Measurements from ENCODE around the gene CGNL1.

The CGNL1 gene

GRCh38 chr15:57334257-57334656, 42.0 kb upstream of the CGNL1 start:
- TF ChIP-seq SIN3A (IDR thresholded peaks at IDR 0.05; ENCODE audit: borderline replicate concordance, insufficient read depth, low read length) (no peak), FOXP2 (optimal IDR thresholded peaks at IDR 0.05; ENCODE audit: borderline replicate concordance, extremely low read depth, extremely low read length, insufficient read depth) (no peak), REST (IDR thresholded peaks at IDR 0.05; ENCODE audit: insufficient read depth in 1 of 2, low read depth in 2 of 2, low read length in 2 of 2) (no peak), TAF1 (IDR thresholded peaks at IDR 0.05; ENCODE audit: borderline replicate concordance, insufficient read depth, low read length) (no peak), POLR2AphosphoS5 (IDR thresholded peaks at IDR 0.05; ENCODE audit: low read depth, low read length) (no peak)

GRCh38 chr15:57335293-57335715, 41.0 kb upstream of the CGNL1 start:
- TF ChIP-seq SIN3A (IDR thresholded peaks at IDR 0.05; ENCODE audit: borderline replicate concordance, insufficient read depth, low read length) = no peak
- no peak for TF ChIP-seq TAF1 (IDR thresholded peaks at IDR 0.05; ENCODE audit: borderline replicate concordance, insufficient read depth, low read length)
- TF ChIP-seq POLR2AphosphoS5 (IDR thresholded peaks at IDR 0.05; ENCODE audit: low read depth, low read length) = no peak
- no peak for TF ChIP-seq FOXP2 (optimal IDR thresholded peaks at IDR 0.05; ENCODE audit: borderline replicate concordance, extremely low read depth, extremely low read length, insufficient read depth)
- TF ChIP-seq REST (IDR thresholded peaks at IDR 0.05; ENCODE audit: insufficient read depth in 1 of 2, low read depth in 2 of 2, low read length in 2 of 2) = no peak

- TF ChIP-seq TAF1 (IDR thresholded peaks at IDR 0.05; ENCODE audit: borderline replicate concordance, insufficient read depth, low read length) (no peak), POLR2AphosphoS5 (IDR thresholded peaks at IDR 0.05; ENCODE audit: low read depth, low read length) (no peak), SIN3A (IDR thresholded peaks at IDR 0.05; ENCODE audit: borderline replicate concordance, insufficient read depth, low read length) (no peak), FOXP2 (optimal IDR thresholded peaks at IDR 0.05; ENCODE audit: borderline replicate concordance, extremely low read depth, extremely low read length, insufficient read depth) (no peak), REST (IDR thresholded peaks at IDR 0.05; ENCODE audit: insufficient read depth in 1 of 2, low read depth in 2 of 2, low read length in 2 of 2) (no peak)
Measured at GRCh38 chr15:57335719-57336118, 40.6 kb upstream of the CGNL1 start.

GRCh38 chr15:57337868-57338411, 38.4 kb upstream of the CGNL1 start:
- TF ChIP-seq TAF1 (IDR thresholded peaks at IDR 0.05; ENCODE audit: borderline replicate concordance, insufficient read depth, low read length) = no peak
- TF ChIP-seq POLR2AphosphoS5 (IDR thresholded peaks at IDR 0.05; ENCODE audit: low read depth, low read length) = no peak
- no peak for TF ChIP-seq SIN3A (IDR thresholded peaks at IDR 0.05; ENCODE audit: borderline replicate concordance, insufficient read depth, low read length)
- no peak for TF ChIP-seq REST (IDR thresholded peaks at IDR 0.05; ENCODE audit: insufficient read depth in 1 of 2, low read depth in 2 of 2, low read length in 2 of 2)
- TF ChIP-seq FOXP2 (optimal IDR thresholded peaks at IDR 0.05; ENCODE audit: borderline replicate concordance, extremely low read depth, extremely low read length, insufficient read depth) = no peak
